A549 (cell line): ENCODE results near the gene TRMT44. TPM values are rescaled to one million over a fixed set of nuclear protein-coding genes. Genes with fewer than 3 reads are reported as not detected.

Source experiments
- ATAC-seq, 2 experiments: fragments of 200-7000 bp in 1 of 2; fragments of >200 bp in 1 of 2; cut with Nextera tagmentation in 1 of 2; cut with Tn5 transposase in 1 of 2; 3 replicates each; pipeline versions ENCODE4 v1.8.0 to v1.9.1; 2018 to 2020; ENCODE audit warnings: mild to moderate bottlenecking in 1 of 2, moderate library complexity in 1 of 2
- CTCF ChIA-PET: fragments of 300-600 bp; sonication (Branson Sonifier 250); formaldehyde crosslinking; extraction: SDS; loops from one replicate; lab custom pipeline; 2021; ENCODE audit warnings: antibody characterized with exemption, inconsistent platforms; lab: Yijun Ruan, JAX
- POLR2A ChIA-PET: fragments of 350-600 bp; formaldehyde crosslinking; extraction: SDS; loops from one replicate; lab custom pipeline; 2021; ENCODE audit warnings: antibody characterized with exemption, inconsistent platforms; lab: Yijun Ruan, JAX
- DNase-seq, 2 experiments: peaks; one replicate each; pipeline versions ENCODE4 v3.0.0 to v3.0.0-alpha.2; 2011 to 2016; ENCODE audit warnings: low read depth in 1 of 2, low spot score in 1 of 2
- FAIRE-seq: peaks from 2 replicates; lab custom pipeline; 2011; peaks lifted over from hg19 to GRCh38; lab: Jason Lieb, UNC
- H3K27ac ChIP-seq, 2 experiments: fragments of >200 bp; sonication (Bioruptor Twin); formaldehyde crosslinking; 3 replicates each; pipeline ENCODE4 v1.5.1; 2016 to 2017
- H3K4me1 ChIP-seq: fragments of >200 bp; sonication (Bioruptor Twin); formaldehyde crosslinking; 3 replicates; pipeline ENCODE4 v1.6.1; 2016
- H3K4me2 ChIP-seq: fragments of >200 bp; sonication (Bioruptor Twin); formaldehyde crosslinking; 3 replicates; pipeline ENCODE4 v1.6.1; 2016
- H3K4me3 ChIP-seq: fragments of >200 bp; sonication (Bioruptor Twin); formaldehyde crosslinking; 3 replicates; pipeline ENCODE4 v1.5.1; 2016
- H3K9me3 ChIP-seq: fragments of >200 bp; sonication (Bioruptor Twin); formaldehyde crosslinking; 3 replicates; pipeline ENCODE4 v1.6.1; 2016
- BCL3 ChIP-seq: fragments of >200 bp; sonication (Bioruptor Twin); formaldehyde crosslinking; IDR thresholded peaks from 3 replicates; pipeline ENCODE4 v1.6.1; 2016
- CBX2 ChIP-seq: fragments of 200-600 bp; sonication (generic); IDR thresholded peaks from 2 replicates; pipeline ENCODE4 v1.6.1; 2016; ENCODE audit warnings: low read depth, mild to moderate bottlenecking, borderline replicate concordance
- CEBPB ChIP-seq, 2 experiments: fragments of >200 bp in 1 of 2; sonication (Bioruptor Twin) in 1 of 2; formaldehyde crosslinking in 1 of 2; IDR thresholded peaks; 2 replicates each; pipeline ENCODE4 v1.6.1; 2012 to 2016
- CHD2 ChIP-seq: fragments of 150-350 bp; IDR thresholded peaks from 2 replicates; pipeline ENCODE4 v1.6.1; 2014; ENCODE audit warnings: low read length; ENCODE audit not compliant: partially characterized antibody
- E2F6 ChIP-seq: IDR thresholded peaks from 2 replicates; pipeline ENCODE4 v1.6.1; 2012; ENCODE audit warnings: low read depth, borderline replicate concordance
- ELK1 ChIP-seq: fragments of 150-350 bp; IDR thresholded peaks from 2 replicates; pipeline ENCODE4 v1.6.1; 2014; ENCODE audit warnings: low read depth, mild to moderate bottlenecking, low read length
- FOSB ChIP-seq: fragments of 250-450 bp; sonication (Bioruptor Pico); IDR thresholded peaks from 2 replicates; pipeline ENCODE4 v1.5.0; 2020; ENCODE audit warnings: mild to moderate bottlenecking, moderate library complexity
- GATA3 ChIP-seq: IDR thresholded peaks from 2 replicates; pipeline ENCODE4 v1.6.1; 2012; ENCODE audit warnings: borderline replicate concordance
- HES2 ChIP-seq: fragments of >200 bp; sonication (Bioruptor Twin); formaldehyde crosslinking; IDR thresholded peaks from 2 replicates; pipeline ENCODE4 v1.6.1; 2016
- HOXA7 ChIP-seq: fragments of 250-450 bp; sonication (Bioruptor Pico); IDR thresholded peaks from 2 replicates; pipeline ENCODE4 v1.5.0; 2020; ENCODE audit warnings: mild to moderate bottlenecking, moderate library complexity
- HOXB5 ChIP-seq: fragments of 250-450 bp; sonication (Bioruptor Pico); IDR thresholded peaks from 2 replicates; pipeline ENCODE4 v1.5.0; 2020; ENCODE audit warnings: mild to moderate bottlenecking, moderate library complexity
- JUN ChIP-seq, 2 experiments: fragments of >200 bp; sonication (Bioruptor Twin); formaldehyde crosslinking; IDR thresholded peaks; 2 replicates in 1 of 2; 3 replicates in 1 of 2; pipeline ENCODE4 v1.6.1; 2016 to 2017
- KDM1A ChIP-seq: fragments of 200-600 bp; sonication (generic); IDR thresholded peaks from 2 replicates; pipeline ENCODE4 v1.6.1; 2016; ENCODE audit warnings: low read depth, mild to moderate bottlenecking
- KDM5A ChIP-seq: fragments of 200-600 bp; sonication (generic); IDR thresholded peaks from 2 replicates; pipeline ENCODE4 v1.6.1; 2016; ENCODE audit warnings: antibody characterized with exemption, mild to moderate bottlenecking
- MAFK ChIP-seq: fragments of 450-650 bp; IDR thresholded peaks from 2 replicates; pipeline ENCODE4 v1.6.1; 2014; ENCODE audit not compliant: partially characterized antibody
- MAX ChIP-seq: IDR thresholded peaks from 2 replicates; pipeline ENCODE4 v1.6.1; 2012
- MAZ ChIP-seq: fragments of 150-350 bp; IDR thresholded peaks from 2 replicates; pipeline ENCODE4 v1.6.1; 2014; ENCODE audit warnings: antibody characterized with exemption, low read depth, low read length, borderline replicate concordance
- MYC ChIP-seq: IDR thresholded peaks from 2 replicates; pipeline ENCODE4 v1.6.1; 2012; ENCODE audit warnings: mild to moderate bottlenecking, inconsistent platforms, low read length, improper control_type of control experiment, borderline replicate concordance
- PHF8 ChIP-seq: fragments of 200-600 bp; sonication (generic); IDR thresholded peaks from 2 replicates; pipeline ENCODE4 v1.6.1; 2016; ENCODE audit warnings: low read depth, mild to moderate bottlenecking, antibody characterized with exemption, moderate library complexity, borderline replicate concordance
- POLR2A ChIP-seq: IDR thresholded peaks from 2 replicates; pipeline ENCODE4 v1.6.1; 2012; ENCODE audit warnings: mild to moderate bottlenecking, low read length
- RARB ChIP-seq: fragments of 250-450 bp; sonication (Bioruptor Pico); IDR thresholded peaks from 2 replicates; pipeline ENCODE4 v1.8.0; 2021; ENCODE audit warnings: mild to moderate bottlenecking, moderate library complexity
- REST ChIP-seq: fragments of 200-600 bp; sonication (generic); IDR thresholded peaks from 2 replicates; pipeline ENCODE4 v1.6.1; 2016; ENCODE audit warnings: antibody characterized with exemption, mild to moderate bottlenecking, moderate library complexity
- SMC3 ChIP-seq: fragments of >200 bp; sonication (Bioruptor Twin); formaldehyde crosslinking; IDR thresholded peaks from 3 replicates; pipeline ENCODE4 v1.6.1; 2018; ENCODE audit warnings: inconsistent platforms
- SREBF2 ChIP-seq: fragments of 450-650 bp; IDR thresholded peaks from 2 replicates; pipeline ENCODE4 v1.6.1; 2014; ENCODE audit warnings: mild to moderate bottlenecking, moderate library complexity
- USF2 ChIP-seq: fragments of 450-650 bp; IDR thresholded peaks from 2 replicates; pipeline ENCODE4 v1.6.1; 2014; ENCODE audit warnings: antibody characterized with exemption
- ZC3H11A ChIP-seq: fragments of 450-650 bp; IDR thresholded peaks from 2 replicates; pipeline ENCODE4 v1.6.1; 2014; ENCODE audit warnings: antibody characterized with exemption, mild to moderate bottlenecking
- ZFP36 ChIP-seq: fragments of 450-650 bp; IDR thresholded peaks from 2 replicates; pipeline ENCODE4 v1.6.1; 2014; ENCODE audit warnings: borderline replicate concordance; ENCODE audit not compliant: partially characterized antibody
- WGBS: methylation state at CpG from one replicate; pipeline ENCODE4 v1.1.6; 2017; ENCODE audit errors: missing lambda C conversion rate; 5-methylcytosine and 5-hydroxymethylcytosine counted together
- polyA plus RNA-seq, 4 experiments: library from polyadenylated mRNA; depleted of rRNA in 3 of 4; stranded (reverse); fragments of >200 nt; fragmentation: RNase III in 1 of 4; extraction: RNeasy Plus Mini Kit Qiagen cat#74134 plus additional on column Dnase treatment in 1 of 4; gene quantifications; 2 replicates in 3 of 4; 3 replicates in 1 of 4; pipeline ENCODE4 v1.2.3, GENCODE V29; 2011 to 2017

The TRMT44 gene
- polyA plus RNA-seq, 2 of the 4 experiments (the other 2 are of a cell fraction) = 5.0 to 7.0 TPM

GRCh38 chr4:8428288-8429097 lies 12.1 kb upstream of the TRMT44 start (continued):
- TF ChIP-seq RARB (CRISPR knock-in tag) = no peak
- TF ChIP-seq GATA3 = no peak
- TF ChIP-seq FOSB (CRISPR knock-in tag) = no peak
- no peak for TF ChIP-seq REST
- no peak for TF ChIP-seq USF2
- TF ChIP-seq MAX = peak; percentile 41; the same call in 1 of the 2 replicates
- no peak for TF ChIP-seq KDM1A
- no peak for TF ChIP-seq MYC
- no peak for TF ChIP-seq MAFK
- TF ChIP-seq CHD2 = no peak
- TF ChIP-seq BCL3 = 0 out of 3 replicates have a peak, but pooled peaks have one; percentile 31
- TF ChIP-seq JUN (IDR thresholded peaks at IDR 0.05) = peak in 1 of 2 experiments; percentile 54; a peak in 3 of 5 replicates
- TF ChIP-seq MAZ = no peak
- TF ChIP-seq SMC3 = no peak
- TF ChIP-seq HOXA7 (CRISPR knock-in tag) = no peak
- no peak for TF ChIP-seq HES2

- ATAC-seq = no peak
- H3K4me1 ChIP-seq = no peaks in the 10 kb centered on the region
- POLR2A ChIA-PET = no interaction called here
- H3K4me3 ChIP-seq = no peak overlapping the region
- no peaks in the 10 kb centered on the region for H3K9me3 ChIP-seq
- CTCF ChIA-PET = interaction anchor here (1.1 to 1.5 kb wide), 2 partner anchors 189 to 259 kb away, joined by 3 read pairs; no protein-coding TSS in a partner anchor
- TF ChIP-seq CEBPB (IDR thresholded peaks at IDR 0.05) (no peak), MAFK (no peak), SREBF2 (no peak), E2F6 (no peak), MAZ (no peak), CBX2 (no peak), ELK1 (no peak), KDM5A (no peak), ZFP36 (no peak), SMC3 (no peak), ZC3H11A (no peak), HOXB5 (no peak), HOXA7 (CRISPR knock-in tag) (no peak), PHF8 (no peak), POLR2A (no peak)
- no peak overlapping the region for H3K27ac ChIP-seq
- H3K4me2 ChIP-seq = no peak overlapping the region
- no peak for FAIRE-seq
- no peak for DNase-seq
- 86% methylated on average over 5 of the region's 5 CpGs for WGBS
Observed at GRCh38 chr4:8431553-8431952, 9.0 kb upstream of the TRMT44 start.
